Gastrocnemius medialis (tissue), 4 donors: ENCODE data around the gene SEH1L. TPM values are rescaled to one million over a fixed set of nuclear protein-coding genes. Genes with fewer than 3 reads are reported as not detected.

ENCODE experiments used
- ATAC-seq, 2 donors: fragments of 150-250 bp; one replicate each; pipeline ENCODE4 v1.9.1; 2016
- DNase-seq, 2 donors: peaks; one replicate each; pipeline ENCODE4 v3.0.0-alpha.2; 2019
- H3K27ac ChIP-seq, 4 donors: fragments of 200-600 bp; sonication (generic); 1 replicate in 1 of 4; 2 replicates in 3 of 4; pipeline ENCODE4 v1.5.1; 2016 to 2018; ENCODE audit warnings: mild to moderate bottlenecking in 2 of 4, moderate library complexity in 1 of 4
- H3K27me3 ChIP-seq, 3 donors: fragments of 200-600 bp; sonication (generic) in 2 of 3; 1 replicate in 1 of 3; 2 replicates in 2 of 3; pipeline versions ENCODE4 v1.5.1 to v1.6.0; 2016 to 2019; ENCODE audit warnings: mild to moderate bottlenecking in 1 of 3, moderate library complexity in 1 of 3
- H3K36me3 ChIP-seq, 2 donors: fragments of 200-600 bp; sonication (generic) in 1 of 2; one replicate each; pipeline ENCODE4 v1.5.1; 2017 to 2018
- H3K4me1 ChIP-seq, 2 donors: fragments of 200-600 bp; sonication (generic) in 1 of 2; one replicate each; pipeline ENCODE4 v1.5.1; 2016 to 2017; ENCODE audit warnings: mild to moderate bottlenecking in 2 of 2
- H3K4me3 ChIP-seq, 4 donors: fragments of 200-600 bp; sonication (generic) in 3 of 4; 1 replicate in 1 of 4; 2 replicates in 3 of 4; pipeline ENCODE4 v1.5.1; 2016 to 2019; ENCODE audit warnings: mild to moderate bottlenecking in 2 of 4
- H3K9me3 ChIP-seq, 3 donors: fragments of 200-600 bp; sonication (generic) in 2 of 3; 1 replicate in 1 of 3; 2 replicates in 2 of 3; pipeline ENCODE4 v1.5.1; 2016 to 2019
- POLR2A ChIP-seq, 2 donors: fragments of 450-650 bp; IDR thresholded peaks; one replicate each; pipeline ENCODE4 v1.6.1; 2017; ENCODE audit warnings: antibody characterized with exemption in 2 of 2, mild to moderate bottlenecking in 2 of 2, moderate library complexity in 2 of 2
- in situ Hi-C, 4 donors: fragments of 200-750 bp; cut with MboI; loops; one replicate each; pipeline versions ENCODE4 v1.15.0 to v1.8.0; 2017; ENCODE audit warnings: low sequenced_read_pairs in 4 of 4
- intact Hi-C: fragments of 100-400 bp; cut with DNase I; formaldehyde crosslinking; loops from one replicate; pipeline ENCODE4 v1.15.1; 2023; ENCODE audit warnings: low total_unique reads
- total RNA-seq, 4 donors: library from RNA; depleted of rRNA; stranded (reverse); fragments of >200 nt; gene quantifications; one replicate each; pipeline versions ENCODE4 v1.1.0 to v1.2.3, GENCODE V29; 2016
- TF ChIP-seq, protein P1 (sequence below), 5 experiments: fragments of 450-650 bp in 3 of 5; fragments of 200-600 bp in 2 of 5; sonication (generic) in 2 of 5; IDR thresholded peaks in 4 of 5; conservative IDR thresholded peaks in 1 of 5; 1 replicate in 4 of 5; 2 replicates in 1 of 5; pipeline ENCODE4 v1.5.1; 2016 to 2019; ENCODE audit warnings: antibody characterized with exemption in 5 of 5, mild to moderate bottlenecking in 3 of 5, moderate library complexity in 3 of 5

SEH1L gene
- total RNA-seq, 4 donors from 2014 or later: 19.8 to 29.9 (median 28.2) TPM

DNA sequence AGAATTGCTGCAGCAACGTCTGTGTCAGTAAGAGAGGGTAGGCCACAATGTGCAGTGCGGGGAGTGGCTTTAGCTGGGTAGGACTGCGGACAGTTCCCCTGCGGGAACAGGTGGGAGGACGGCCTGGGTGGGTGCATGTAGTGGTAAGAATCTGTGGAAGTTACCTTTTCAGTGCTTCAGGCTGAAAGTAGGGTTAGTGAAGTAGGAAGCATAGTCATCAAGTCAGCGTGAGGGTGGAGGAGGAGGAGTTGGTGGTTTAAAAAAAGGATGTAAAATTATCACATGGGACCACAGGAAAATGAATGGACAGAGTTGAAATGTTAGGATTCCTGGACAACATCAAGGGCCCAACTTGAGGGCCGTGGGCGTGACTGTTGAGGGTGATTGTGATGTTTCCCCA, 56.6 kb downstream of the SEH1L start:
- ATAC-seq (no peak), DNase-seq (no peak)
- in situ Hi-C loops: loop anchor here in 1 of 4 donors (25.0 kb wide), 1 partner anchor 92 kb away; no protein-coding TSS in a partner anchor
- TF ChIP-seq, protein P1, sequence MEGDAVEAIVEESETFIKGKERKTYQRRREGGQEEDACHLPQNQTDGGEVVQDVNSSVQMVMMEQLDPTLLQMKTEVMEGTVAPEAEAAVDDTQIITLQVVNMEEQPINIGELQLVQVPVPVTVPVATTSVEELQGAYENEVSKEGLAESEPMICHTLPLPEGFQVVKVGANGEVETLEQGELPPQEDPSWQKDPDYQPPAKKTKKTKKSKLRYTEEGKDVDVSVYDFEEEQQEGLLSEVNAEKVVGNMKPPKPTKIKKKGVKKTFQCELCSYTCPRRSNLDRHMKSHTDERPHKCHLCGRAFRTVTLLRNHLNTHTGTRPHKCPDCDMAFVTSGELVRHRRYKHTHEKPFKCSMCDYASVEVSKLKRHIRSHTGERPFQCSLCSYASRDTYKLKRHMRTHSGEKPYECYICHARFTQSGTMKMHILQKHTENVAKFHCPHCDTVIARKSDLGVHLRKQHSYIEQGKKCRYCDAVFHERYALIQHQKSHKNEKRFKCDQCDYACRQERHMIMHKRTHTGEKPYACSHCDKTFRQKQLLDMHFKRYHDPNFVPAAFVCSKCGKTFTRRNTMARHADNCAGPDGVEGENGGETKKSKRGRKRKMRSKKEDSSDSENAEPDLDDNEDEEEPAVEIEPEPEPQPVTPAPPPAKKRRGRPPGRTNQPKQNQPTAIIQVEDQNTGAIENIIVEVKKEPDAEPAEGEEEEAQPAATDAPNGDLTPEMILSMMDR (IDR thresholded peaks at IDR 0.05 in 4 of 5, conservative IDR thresholded peaks at IDR 0.05 in 1 of 5): no peak
- no peak for TF ChIP-seq POLR2A (IDR thresholded peaks at IDR 0.05)
- H3K4me1 ChIP-seq: no peaks in the 10 kb centered on the region
- intact Hi-C loops: no loop called here
- H3K9me3 ChIP-seq: no peaks in the 10 kb centered on the region
- peaks cover 0 to 18% of the 10 kb centered on the region in 2 donors for H3K36me3 ChIP-seq
- H3K4me3 ChIP-seq: no peak overlapping the region
- H3K27ac ChIP-seq: no peak overlapping the region
- H3K27me3 ChIP-seq: no peaks in the 10 kb centered on the region

DNA sequence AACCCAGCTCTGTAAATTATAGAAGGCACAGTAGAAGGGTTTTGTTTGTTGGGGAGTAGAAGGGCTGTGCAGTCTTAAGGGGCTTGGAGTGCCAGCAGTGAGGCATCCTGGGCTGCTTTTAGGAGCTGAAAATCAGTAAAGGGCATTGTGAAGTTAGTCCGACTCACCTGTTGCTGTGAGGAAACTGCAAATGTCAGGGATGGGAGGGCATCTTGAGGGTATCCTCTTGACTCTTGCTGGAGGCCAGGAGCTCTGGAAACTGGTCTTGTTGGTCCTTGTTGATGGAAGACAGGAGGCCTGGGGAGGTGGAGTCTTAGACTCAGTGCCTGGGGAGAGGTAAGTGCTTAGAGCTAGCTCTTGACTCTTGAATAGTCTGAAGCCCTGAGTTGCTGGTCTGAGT, 57.5 kb downstream of the SEH1L start:
- intact Hi-C loops: no loop called here
- H3K9me3 ChIP-seq: no peaks in the 10 kb centered on the region
- ATAC-seq: no peak
- no peak for TF ChIP-seq POLR2A (IDR thresholded peaks at IDR 0.05)
- TF ChIP-seq, protein P1 (IDR thresholded peaks at IDR 0.05 in 4 of 5, conservative IDR thresholded peaks at IDR 0.05 in 1 of 5): no peak
- no peaks in the 10 kb centered on the region for H3K27me3 ChIP-seq
- H3K4me1 ChIP-seq: no peaks in the 10 kb centered on the region
- H3K4me3 ChIP-seq: no peak overlapping the region
- no peak for DNase-seq
- peaks cover 3 to 22% of the 10 kb centered on the region in 2 donors for H3K36me3 ChIP-seq
- in situ Hi-C loops: loop anchor here in 1 of 4 donors (25.0 kb wide), 1 partner anchor 93 kb away; no protein-coding TSS in a partner anchor
- no peak overlapping the region for H3K27ac ChIP-seq

DNA sequence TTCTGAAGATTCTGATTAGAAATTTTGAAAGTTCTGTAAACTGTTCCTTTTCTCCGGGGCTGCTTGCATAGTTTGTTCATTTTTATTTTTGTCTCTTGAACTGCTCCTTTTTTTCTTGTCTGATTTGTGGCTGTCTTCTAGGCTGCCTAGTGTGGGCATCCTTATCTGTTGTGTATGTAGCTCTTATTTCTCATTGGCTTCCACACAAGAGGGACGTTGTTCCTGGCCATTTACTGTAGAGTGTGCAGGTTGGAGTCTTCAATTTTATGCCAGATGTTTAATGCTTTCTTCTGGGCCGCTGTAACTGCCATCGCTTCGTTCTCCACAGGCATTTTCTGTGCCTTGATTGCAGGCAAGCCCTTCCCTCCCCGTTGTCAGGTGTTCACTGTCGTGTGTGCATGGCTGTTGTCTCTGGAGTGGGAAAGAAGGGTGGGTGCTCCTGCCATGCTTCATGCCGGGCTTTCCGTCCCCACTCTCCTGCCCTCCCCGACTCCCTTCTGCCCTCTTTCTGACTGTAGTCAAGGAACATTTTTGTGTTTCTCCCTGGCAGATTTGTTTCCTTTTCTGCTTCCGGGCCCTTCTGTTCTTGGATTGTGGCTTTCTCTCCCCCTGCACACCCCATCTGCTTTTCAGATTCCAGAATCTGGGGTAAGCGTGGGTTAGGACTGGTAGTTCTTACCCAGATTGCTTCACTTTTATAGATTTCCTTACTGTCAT, 58.9 kb downstream of the SEH1L start:
- ATAC-seq: no peak
- no peaks in the 10 kb centered on the region for H3K27me3 ChIP-seq
- in situ Hi-C loops (loop anchor here in 1 of 4 donors (25.0 kb wide), 1 partner anchor 94 kb away; no protein-coding TSS in a partner anchor), intact Hi-C loops (no loop called here)
- no peak for DNase-seq
- H3K4me3 ChIP-seq: no peak overlapping the region
- peaks cover 3 to 33% of the 10 kb centered on the region in 2 donors for H3K36me3 ChIP-seq
- no peaks in the 10 kb centered on the region for H3K4me1 ChIP-seq
- H3K9me3 ChIP-seq: no peaks in the 10 kb centered on the region
- H3K27ac ChIP-seq: no peak overlapping the region
- TF ChIP-seq, protein P1 (IDR thresholded peaks at IDR 0.05 in 4 of 5, conservative IDR thresholded peaks at IDR 0.05 in 1 of 5): no peak
- TF ChIP-seq POLR2A (IDR thresholded peaks at IDR 0.05): no peak

DNA sequence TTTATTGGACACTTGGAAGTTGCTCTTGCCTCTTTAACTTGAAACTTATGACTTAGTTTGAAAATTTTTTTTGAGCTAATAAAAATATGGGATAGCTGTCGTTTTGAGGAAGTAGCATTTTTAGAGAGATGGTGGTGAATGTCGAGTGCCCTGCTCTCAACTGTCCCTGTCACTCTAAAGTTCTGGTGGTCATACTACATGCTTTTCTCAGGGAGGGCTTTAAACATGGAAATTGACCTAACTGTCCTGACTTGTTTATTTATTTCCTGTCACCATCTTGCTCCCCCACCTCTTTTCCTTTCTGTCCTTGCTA, 59.4 kb downstream of the SEH1L start:
- H3K4me1 ChIP-seq: no peaks in the 10 kb centered on the region
- DNase-seq (no peak), ATAC-seq (no peak)
- H3K27me3 ChIP-seq: no peaks in the 10 kb centered on the region
- TF ChIP-seq POLR2A (IDR thresholded peaks at IDR 0.05): no peak
- TF ChIP-seq, protein P1 (IDR thresholded peaks at IDR 0.05 in 4 of 5, conservative IDR thresholded peaks at IDR 0.05 in 1 of 5): no peak
- H3K4me3 ChIP-seq: no peak overlapping the region
- H3K27ac ChIP-seq: no peak overlapping the region
- intact Hi-C loops (no loop called here), in situ Hi-C loops (loop anchor here in 1 of 4 donors (25.0 kb wide), 1 partner anchor 95 kb away; no protein-coding TSS in a partner anchor)
- H3K36me3 ChIP-seq: peaks cover 3 to 38% of the 10 kb centered on the region in 2 donors
- no peaks in the 10 kb centered on the region for H3K9me3 ChIP-seq
